ENCODE results near the gene ME1. TPM values are rescaled to one million over a fixed set of nuclear protein-coding genes. Genes with fewer than 3 reads are reported as not detected.
A peak's percentile ranks its signal among the peaks of the same experiment; 100 is the strongest.

The ME1 gene
- total and polyA plus RNA-seq, 2 donors, result 2.1 to 8.1 TPM

DNA sequence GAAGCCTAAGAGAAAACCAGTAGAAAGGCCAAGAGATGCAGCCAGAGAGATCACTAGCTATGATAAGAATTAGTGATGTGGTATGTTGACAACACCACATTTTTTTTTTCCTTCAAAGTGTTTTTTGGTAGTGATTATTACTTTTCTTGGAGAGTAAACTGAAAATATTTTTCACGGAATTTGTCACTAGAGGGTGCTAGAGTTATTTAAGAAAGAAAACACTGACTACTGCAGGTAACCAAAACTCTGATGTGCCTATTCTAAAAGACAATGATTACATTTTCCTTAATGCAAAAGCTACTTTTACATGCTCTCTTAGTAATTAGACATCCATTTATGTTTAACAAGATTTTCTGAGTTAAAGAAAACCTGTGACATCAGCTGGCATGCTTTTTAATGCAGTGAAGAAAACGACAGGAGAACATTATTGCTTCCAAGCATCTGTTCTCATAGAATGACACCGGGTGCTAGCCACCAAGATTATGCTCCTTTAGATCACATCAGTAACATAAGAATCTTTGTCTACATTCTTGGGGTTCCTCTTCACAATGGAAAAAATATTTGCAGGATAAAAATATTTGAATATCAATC is 208.9 kb downstream of the ME1 start:
- H3K9me3 ChIP-seq (ENCODE audit: control insufficient read depth in 2 of 2, insufficient read depth in 1 of 2, low read length in 1 of 2), result no peaks in the 10 kb centered on the region
- H3K27ac ChIP-seq (ENCODE audit: low read depth in 1 of 2, low read length in 1 of 2), result no peak overlapping the region
- peak in 6 of 9 donors; percentile 3 to 57 (median 8) for DNase-seq (ENCODE audit: low read depth in 6 of 9, low spot score in 9 of 9)
- H3K36me3 ChIP-seq (ENCODE audit: control insufficient read depth in 2 of 2, insufficient read depth in 2 of 2, low read length in 1 of 2), result no peaks in the 10 kb centered on the region
- no peaks in the 10 kb centered on the region for H3K4me1 ChIP-seq (ENCODE audit: control insufficient read depth in 2 of 2, insufficient read depth in 2 of 2, low read length in 2 of 2)
- H3K27me3 ChIP-seq (ENCODE audit: control insufficient read depth in 2 of 2, insufficient read depth in 1 of 2, low read length in 1 of 2), result no peaks in the 10 kb centered on the region
- no peak overlapping the region for H3K4me3 ChIP-seq (ENCODE audit: low read length in 2 of 2)
- 31% methylated on average over 3 of the region's 3 CpGs for WGBS

DNA sequence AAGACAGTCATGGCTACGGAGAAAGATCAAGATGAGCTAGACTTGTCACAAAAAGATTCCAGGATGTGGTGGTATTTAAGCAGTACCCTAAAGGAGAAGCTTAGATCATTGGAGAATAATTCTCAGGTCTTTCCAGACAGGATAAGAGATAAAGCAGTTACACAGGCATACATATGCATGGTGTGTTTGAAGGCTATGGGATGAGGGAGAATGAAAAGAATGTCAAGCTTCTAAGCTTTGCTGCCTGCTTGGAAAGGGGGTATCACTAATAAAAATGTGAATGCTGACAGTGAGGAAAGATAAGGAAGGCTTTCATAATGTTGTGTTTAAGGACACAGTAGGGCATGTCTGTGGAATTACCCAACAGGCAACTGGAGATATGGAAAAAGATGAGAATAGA is 209.6 kb downstream of the ME1 start:
- H3K9me3 ChIP-seq (ENCODE audit: control insufficient read depth in 2 of 2, insufficient read depth in 1 of 2, low read length in 1 of 2), result no peaks in the 10 kb centered on the region
- 98% methylated on average over 1 of the region's 1 CpG for WGBS
- H3K27me3 ChIP-seq (ENCODE audit: control insufficient read depth in 2 of 2, insufficient read depth in 1 of 2, low read length in 1 of 2), result no peaks in the 10 kb centered on the region
- no peak overlapping the region for H3K4me3 ChIP-seq (ENCODE audit: low read length in 2 of 2)
- no peaks in the 10 kb centered on the region for H3K36me3 ChIP-seq (ENCODE audit: control insufficient read depth in 2 of 2, insufficient read depth in 2 of 2, low read length in 1 of 2)
- H3K4me1 ChIP-seq (ENCODE audit: control insufficient read depth in 2 of 2, insufficient read depth in 2 of 2, low read length in 2 of 2), result no peaks in the 10 kb centered on the region
- H3K27ac ChIP-seq (ENCODE audit: low read depth in 1 of 2, low read length in 1 of 2), result no peak overlapping the region
- DNase-seq (ENCODE audit: low read depth in 6 of 9, low spot score in 9 of 9), result no peak

DNA sequence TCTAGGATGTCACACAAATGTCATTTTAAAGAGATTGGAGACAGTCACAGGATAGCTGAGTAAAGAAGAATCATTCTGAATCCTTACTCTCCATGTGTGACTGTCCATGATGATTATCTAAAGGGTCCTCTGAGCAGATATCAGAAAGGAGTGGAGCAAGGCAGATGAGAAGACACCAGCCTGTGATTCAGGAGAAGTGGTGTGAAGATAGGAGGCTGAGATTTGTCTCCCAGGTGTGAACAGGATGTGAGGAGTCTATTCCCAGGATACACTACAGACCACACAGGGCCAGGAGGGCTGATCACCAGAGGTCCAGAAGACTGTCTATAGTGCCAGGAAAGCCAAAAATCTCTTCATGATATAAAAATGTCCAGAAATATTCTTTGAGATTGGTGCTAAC is 210.7 kb downstream of the ME1 start:
- no peak overlapping the region for H3K4me3 ChIP-seq (ENCODE audit: low read length in 2 of 2)
- no peaks in the 10 kb centered on the region for H3K9me3 ChIP-seq (ENCODE audit: control insufficient read depth in 2 of 2, insufficient read depth in 1 of 2, low read length in 1 of 2)
- H3K27me3 ChIP-seq (ENCODE audit: control insufficient read depth in 2 of 2, insufficient read depth in 1 of 2, low read length in 1 of 2), result no peaks in the 10 kb centered on the region
- no peak overlapping the region for H3K27ac ChIP-seq (ENCODE audit: low read depth in 1 of 2, low read length in 1 of 2)
- no peak for DNase-seq (ENCODE audit: low read depth in 6 of 9, low spot score in 9 of 9)
- no peaks in the 10 kb centered on the region for H3K4me1 ChIP-seq (ENCODE audit: control insufficient read depth in 2 of 2, insufficient read depth in 2 of 2, low read length in 2 of 2)
- H3K36me3 ChIP-seq (ENCODE audit: control insufficient read depth in 2 of 2, insufficient read depth in 2 of 2, low read length in 1 of 2), result no peaks in the 10 kb centered on the region

DNA sequence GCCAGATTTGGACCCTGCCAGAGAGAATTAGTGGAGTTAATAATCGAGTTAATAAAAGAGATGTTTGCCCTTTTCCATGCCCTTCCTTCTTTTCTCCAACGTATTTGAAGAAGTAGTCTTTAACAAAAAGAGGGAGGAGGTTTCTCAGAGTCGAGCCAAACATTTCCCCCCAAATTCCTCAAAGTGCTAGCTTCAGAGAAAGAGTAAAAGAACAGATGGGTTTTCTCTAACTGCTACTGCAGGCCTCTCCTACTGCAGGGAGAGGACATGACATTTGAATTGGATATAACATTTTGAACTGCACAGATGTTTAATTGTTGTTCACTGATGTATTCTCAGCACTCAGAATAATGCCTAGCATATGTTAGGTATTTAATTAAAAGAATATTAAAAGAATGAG is 212.2 kb downstream of the ME1 start:
- no peak overlapping the region for H3K4me3 ChIP-seq (ENCODE audit: low read length in 2 of 2)
- no peaks in the 10 kb centered on the region for H3K9me3 ChIP-seq (ENCODE audit: control insufficient read depth in 2 of 2, insufficient read depth in 1 of 2, low read length in 1 of 2)
- no peak overlapping the region for H3K27ac ChIP-seq (ENCODE audit: low read depth in 1 of 2, low read length in 1 of 2)
- no peaks in the 10 kb centered on the region for H3K27me3 ChIP-seq (ENCODE audit: control insufficient read depth in 2 of 2, insufficient read depth in 1 of 2, low read length in 1 of 2)
- H3K36me3 ChIP-seq (ENCODE audit: control insufficient read depth in 2 of 2, insufficient read depth in 2 of 2, low read length in 1 of 2), result no peaks in the 10 kb centered on the region
- 82% methylated on average over 3 of the region's 3 CpGs for WGBS
- no peaks in the 10 kb centered on the region for H3K4me1 ChIP-seq (ENCODE audit: control insufficient read depth in 2 of 2, insufficient read depth in 2 of 2, low read length in 2 of 2)
- no peak for DNase-seq (ENCODE audit: low read depth in 6 of 9, low spot score in 9 of 9)

DNA sequence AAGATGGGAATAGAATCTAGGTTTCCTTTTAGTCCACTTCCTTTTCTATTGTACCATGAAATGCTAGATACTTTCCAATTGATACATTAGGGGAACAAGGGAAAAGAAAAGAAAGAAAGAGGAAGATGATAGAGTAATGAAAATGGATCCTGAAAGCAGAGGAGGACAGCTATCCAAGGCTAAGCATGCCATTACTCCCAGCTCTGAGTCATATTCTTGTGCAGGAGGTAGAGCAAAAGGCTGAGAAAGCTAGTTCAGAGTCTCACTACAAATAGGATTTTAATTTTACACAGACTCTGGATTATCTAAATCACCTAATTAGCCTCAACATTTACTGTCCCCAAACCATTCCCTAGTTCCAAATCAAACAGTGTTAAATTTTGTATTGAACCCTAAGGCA is 214.0 kb downstream of the ME1 start:
- Histone ChIP-seq H3K36me3 (ENCODE audit: control insufficient read depth in 2 of 2, insufficient read depth in 2 of 2, low read length in 1 of 2) (no peaks in the 10 kb centered on the region), H3K27ac (ENCODE audit: low read depth in 1 of 2, low read length in 1 of 2) (no peak overlapping the region), H3K27me3 (ENCODE audit: control insufficient read depth in 2 of 2, insufficient read depth in 1 of 2, low read length in 1 of 2) (no peaks in the 10 kb centered on the region), H3K4me1 (ENCODE audit: control insufficient read depth in 2 of 2, insufficient read depth in 2 of 2, low read length in 2 of 2) (no peaks in the 10 kb centered on the region), H3K4me3 (ENCODE audit: low read length in 2 of 2) (no peak overlapping the region), H3K9me3 (ENCODE audit: control insufficient read depth in 2 of 2, insufficient read depth in 1 of 2, low read length in 1 of 2) (no peaks in the 10 kb centered on the region)
- DNase-seq (ENCODE audit: low read depth in 6 of 9, low spot score in 9 of 9), result no peak

DNA sequence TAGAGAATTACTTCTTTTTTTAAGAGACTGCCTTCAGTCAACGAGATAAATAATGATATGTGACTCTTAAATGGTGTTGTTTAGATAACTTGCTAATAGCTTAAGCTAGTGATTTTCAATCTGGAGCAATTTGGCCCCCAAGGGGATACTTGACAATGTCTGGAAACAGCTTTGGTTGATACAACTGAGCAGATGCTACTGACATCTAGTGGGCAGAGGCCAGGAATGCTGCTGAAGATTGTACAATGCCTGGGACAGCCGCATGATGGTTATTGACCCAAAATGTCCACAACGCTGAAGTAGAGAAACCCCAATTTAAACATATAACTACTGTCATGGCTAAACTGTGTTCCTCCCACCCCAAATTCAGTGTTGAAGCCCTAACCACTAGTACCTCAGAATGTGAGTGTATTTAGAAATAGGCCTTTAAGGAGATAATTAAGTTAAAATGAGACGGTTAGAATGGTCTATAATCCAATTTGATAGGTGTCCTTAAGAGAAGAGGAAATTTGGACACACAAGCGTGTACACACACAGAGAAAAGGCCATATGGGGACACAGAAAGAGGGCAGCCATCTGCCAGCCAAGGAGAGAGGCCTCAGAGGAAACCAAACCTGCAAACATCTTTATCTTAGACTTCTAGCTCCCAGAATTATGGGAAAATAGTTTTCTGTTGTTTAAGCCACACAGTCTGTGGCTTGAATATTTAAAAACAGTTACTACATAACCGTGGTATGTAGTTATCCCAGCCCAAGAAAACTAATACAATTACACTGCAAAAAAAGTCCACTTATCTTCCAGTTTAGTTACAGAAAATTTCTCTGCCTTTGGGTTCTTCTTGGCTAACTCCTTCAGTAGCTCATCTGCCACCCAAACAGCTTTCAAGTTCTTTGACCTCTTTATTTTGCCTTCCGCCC is 215.5 kb downstream of the ME1 start:
- peak in 6 of 9 donors; percentile 19 to 70 (median 40) for DNase-seq (ENCODE audit: low read depth in 6 of 9, low spot score in 9 of 9)
- Histone ChIP-seq H3K9me3 (ENCODE audit: control insufficient read depth in 2 of 2, insufficient read depth in 1 of 2, low read length in 1 of 2) (no peaks in the 10 kb centered on the region), H3K4me1 (ENCODE audit: control insufficient read depth in 2 of 2, insufficient read depth in 2 of 2, low read length in 2 of 2) (no peaks in the 10 kb centered on the region), H3K27ac (ENCODE audit: low read depth in 1 of 2, low read length in 1 of 2) (no peak overlapping the region), H3K4me3 (ENCODE audit: low read length in 2 of 2) (no peak overlapping the region), H3K36me3 (ENCODE audit: control insufficient read depth in 2 of 2, insufficient read depth in 2 of 2, low read length in 1 of 2) (no peaks in the 10 kb centered on the region), H3K27me3 (ENCODE audit: control insufficient read depth in 2 of 2, insufficient read depth in 1 of 2, low read length in 1 of 2) (no peaks in the 10 kb centered on the region)
- 41% methylated on average over 7 of the region's 7 CpGs for WGBS

DNA sequence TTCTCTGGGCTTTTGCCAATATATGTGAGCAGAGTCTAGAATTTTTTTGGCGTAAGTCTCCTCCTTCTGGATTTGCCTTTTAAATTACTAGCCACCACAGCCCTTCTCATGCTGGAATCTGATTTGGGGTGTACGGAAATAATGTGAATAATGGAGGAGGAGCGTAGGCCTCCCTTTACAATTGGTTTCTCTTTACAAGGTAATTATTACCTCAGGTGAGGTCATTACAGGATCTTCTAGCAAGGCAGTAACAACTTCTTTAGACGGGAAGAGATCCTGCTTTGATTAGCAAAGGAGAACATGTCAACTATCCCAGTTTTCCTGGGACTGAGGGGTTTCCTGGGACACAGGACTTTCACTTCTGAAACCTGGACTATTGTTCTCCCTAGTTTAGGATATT is 228.8 kb downstream of the ME1 start:
- Histone ChIP-seq H3K27me3 (ENCODE audit: control insufficient read depth in 2 of 2, insufficient read depth in 1 of 2, low read length in 1 of 2) (no peaks in the 10 kb centered on the region), H3K9me3 (ENCODE audit: control insufficient read depth in 2 of 2, insufficient read depth in 1 of 2, low read length in 1 of 2) (no peaks in the 10 kb centered on the region), H3K4me3 (ENCODE audit: low read length in 2 of 2) (no peak overlapping the region), H3K36me3 (ENCODE audit: control insufficient read depth in 2 of 2, insufficient read depth in 2 of 2, low read length in 1 of 2) (no peaks in the 10 kb centered on the region), H3K4me1 (ENCODE audit: control insufficient read depth in 2 of 2, insufficient read depth in 2 of 2, low read length in 2 of 2) (peaks cover 2 to 7% of the 10 kb centered on the region in 2 donors), H3K27ac (ENCODE audit: low read depth in 1 of 2, low read length in 1 of 2) (no peak overlapping the region)
- 87% methylated on average over 4 of the region's 4 CpGs for WGBS
- DNase-seq (ENCODE audit: low read depth in 6 of 9, low spot score in 9 of 9), result no peak

DNA sequence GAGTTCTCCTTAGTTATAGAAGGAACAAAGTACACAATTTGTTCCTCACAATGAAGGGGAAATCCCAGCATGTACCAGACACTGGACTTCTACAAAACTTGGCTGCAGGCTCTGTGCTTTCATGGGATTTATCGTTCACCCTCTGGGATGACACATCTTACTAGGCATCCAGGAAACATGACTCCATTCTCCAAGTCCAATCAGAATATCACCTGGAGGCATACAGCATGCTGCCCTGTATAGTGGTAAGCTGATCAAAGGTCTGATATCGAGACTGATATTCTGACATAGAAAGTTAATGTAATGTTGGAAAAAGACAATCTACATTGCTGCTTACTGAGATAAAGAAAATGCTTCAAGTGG is 231.0 kb downstream of the ME1 start:
- Histone ChIP-seq H3K4me1 (ENCODE audit: control insufficient read depth in 2 of 2, insufficient read depth in 2 of 2, low read length in 2 of 2) (peaks cover 2 to 7% of the 10 kb centered on the region in 2 donors), H3K4me3 (ENCODE audit: low read length in 2 of 2) (no peak overlapping the region), H3K9me3 (ENCODE audit: control insufficient read depth in 2 of 2, insufficient read depth in 1 of 2, low read length in 1 of 2) (no peaks in the 10 kb centered on the region), H3K27me3 (ENCODE audit: control insufficient read depth in 2 of 2, insufficient read depth in 1 of 2, low read length in 1 of 2) (no peaks in the 10 kb centered on the region), H3K36me3 (ENCODE audit: control insufficient read depth in 2 of 2, insufficient read depth in 2 of 2, low read length in 1 of 2) (peaks cover 0 to 2% of the 10 kb centered on the region in 2 donors), H3K27ac (ENCODE audit: low read depth in 1 of 2, low read length in 1 of 2) (no peak overlapping the region)
- whole genome bisulfite sequencing, result 97% methylated on average over 2 of the region's 2 CpGs
- DNase-seq (ENCODE audit: low read depth in 6 of 9, low spot score in 9 of 9), result no peak

DNA sequence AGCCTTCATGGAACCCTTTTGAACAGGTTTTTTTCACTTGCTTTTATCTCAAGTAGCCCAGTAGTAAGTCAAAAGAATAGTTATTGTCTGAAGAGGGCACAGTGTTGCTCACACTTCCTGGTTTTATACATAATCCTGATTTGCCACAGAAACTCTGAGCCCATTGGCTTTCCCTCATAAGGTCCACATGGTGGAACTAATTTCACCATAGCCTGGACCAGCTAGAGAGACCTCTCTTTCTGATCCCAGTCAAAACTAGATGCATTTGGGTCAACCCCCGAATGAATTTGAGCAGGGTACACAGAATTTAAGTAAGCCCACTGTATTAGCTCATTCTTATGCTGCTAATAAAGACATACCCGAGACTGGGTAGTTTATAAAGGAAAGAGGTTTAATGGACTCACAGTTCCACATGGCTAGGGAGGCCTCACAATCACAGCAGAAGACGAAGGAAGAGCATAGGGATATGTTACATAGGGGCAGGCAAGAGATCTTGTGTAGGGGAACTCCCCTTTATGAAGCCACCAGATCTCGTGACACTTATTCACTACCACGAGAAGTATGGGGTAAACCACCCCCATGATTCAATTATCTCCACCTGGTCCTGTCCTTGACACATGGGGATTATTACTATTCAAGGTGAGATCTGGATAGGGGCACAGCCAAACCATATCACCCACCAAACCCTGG is 231.5 kb downstream of the ME1 start:
- DNase-seq (ENCODE audit: low read depth in 6 of 9, low spot score in 9 of 9), result no peak
- H3K4me3 ChIP-seq (ENCODE audit: low read length in 2 of 2), result no peak overlapping the region
- no peaks in the 10 kb centered on the region for H3K27me3 ChIP-seq (ENCODE audit: control insufficient read depth in 2 of 2, insufficient read depth in 1 of 2, low read length in 1 of 2)
- peaks cover 2 to 7% of the 10 kb centered on the region in 2 donors for H3K4me1 ChIP-seq (ENCODE audit: control insufficient read depth in 2 of 2, insufficient read depth in 2 of 2, low read length in 2 of 2)
- no peak overlapping the region for H3K27ac ChIP-seq (ENCODE audit: low read depth in 1 of 2, low read length in 1 of 2)
- no peaks in the 10 kb centered on the region for H3K9me3 ChIP-seq (ENCODE audit: control insufficient read depth in 2 of 2, insufficient read depth in 1 of 2, low read length in 1 of 2)
- H3K36me3 ChIP-seq (ENCODE audit: control insufficient read depth in 2 of 2, insufficient read depth in 2 of 2, low read length in 1 of 2), result peaks cover 0 to 3% of the 10 kb centered on the region in 2 donors
- 95% methylated on average over 5 of the region's 5 CpGs for WGBS
